HCT116 (cell line): Measurements from ENCODE around the gene YLPM1. TPM values are rescaled to one million over a fixed set of nuclear protein-coding genes. Genes with fewer than 3 reads are reported as not detected.

Source experiments
- ATAC-seq: fragments of 200-7000 bp; cut with Tn5 transposase; 2 replicates; pipeline ENCODE4 v1.9.1; 2020; ENCODE audit warnings: mild to moderate bottlenecking, moderate library complexity
- BruUV-seq: library from RNA; stranded (reverse); fragments of 400-500 nt; replicated peaks from 2 replicates; lab custom pipeline; 2021; lab: Mats Ljungman, UMichigan
- CTCF ChIA-PET: fragments of 300-600 bp; sonication (Branson Sonifier 250); formaldehyde crosslinking; loops from one replicate; lab custom pipeline; 2021; ENCODE audit warnings: antibody characterized with exemption; lab: Charles Lee
- POLR2A ChIA-PET: fragments of 300-600, 350-600 bp; sonication (Branson Sonifier 250); formaldehyde crosslinking; loops from one replicate; lab custom pipeline; 2021; ENCODE audit warnings: antibody characterized with exemption; lab: Charles Lee
- RAD21 ChIA-PET, 2 experiments: fragments of 300-600 bp; sonication (Branson Sonifier 250); formaldehyde crosslinking; loops; one replicate each; lab custom pipeline; 2023; ENCODE audit warnings: low total read pairs in 2 of 2; ENCODE audit not compliant: uncharacterized antibody in 2 of 2, unreplicated experiment in 2 of 2, low non-redundant PET in 1 of 2; lab: Charles Lee
- DNase-seq: peaks from one replicate; pipeline ENCODE4 v3.0.0-alpha.2; 2010; ENCODE audit warnings: low read depth, low spot score
- H2AFZ ChIP-seq: fragments of 200-600 bp; shearing (Covaris generic), sonication (generic); 2 replicates; pipeline ENCODE4 v1.6.1; 2017; ENCODE audit warnings: low read depth, mixed run types, mixed read lengths, antibody characterized with exemption, low read length; ENCODE audit not compliant: poor library complexity, severe bottlenecking
- H3K27ac ChIP-seq: 2 replicates; pipeline ENCODE4 v1.5.1; 2012; ENCODE audit warnings: low read depth, low read length
- H3K27me3 ChIP-seq: fragments of 200-600 bp; sonication (generic); 2 replicates; pipeline ENCODE4 v1.6.1; 2016; ENCODE audit warnings: mixed run types, low read length, mixed read lengths; ENCODE audit not compliant: insufficient read depth
- H3K36me3 ChIP-seq, 2 experiments: fragments of 200-500 bp in 1 of 2; fragments of 200-600 bp in 1 of 2; sonication (Bioruptor generic) in 1 of 2; sonication (generic) in 1 of 2; 2 replicates each; pipeline versions ENCODE4 v1.5.1 to v1.6.1; 2014 to 2016; ENCODE audit warnings: low read length in 2 of 2, inconsistent platforms in 1 of 2, mixed read lengths in 1 of 2, mixed run types in 1 of 2; ENCODE audit not compliant: insufficient read depth in 2 of 2, control insufficient read depth in 1 of 2
- H3K4me1 ChIP-seq, 2 experiments: fragments of 200-600 bp in 1 of 2; sonication (generic) in 1 of 2; 2 replicates each; pipeline versions ENCODE4 v1.5.1 to v1.6.1; 2012 to 2017; ENCODE audit warnings: low read length in 2 of 2, inconsistent platforms in 1 of 2, mild to moderate bottlenecking in 1 of 2, mixed read lengths in 1 of 2, mixed run types in 1 of 2, moderate library complexity in 1 of 2; ENCODE audit not compliant: insufficient read depth in 2 of 2, control insufficient read depth in 1 of 2
- H3K4me2 ChIP-seq: fragments of 200-600 bp; sonication (generic); 2 replicates; pipeline ENCODE4 v1.6.1; 2017; ENCODE audit warnings: mixed run types, low read length, mixed read lengths
- H3K4me3 ChIP-seq, 2 experiments: fragments of 200-600 bp in 1 of 2; sonication (generic) in 1 of 2; replicated peaks in 1 of 2; 2 replicates each; pipeline ENCODE4 v1.5.1; 2011 to 2016; ENCODE audit warnings: low read length in 2 of 2, control low read depth in 1 of 2, low read depth in 1 of 2, mild to moderate bottlenecking in 1 of 2, mixed read lengths in 1 of 2, mixed run types in 1 of 2
- H3K79me2 ChIP-seq: fragments of 200-600 bp; sonication (generic); 2 replicates; pipeline ENCODE4 v1.6.1; 2017; ENCODE audit warnings: mild to moderate bottlenecking, mixed run types, low read length, moderate library complexity, mixed read lengths; ENCODE audit not compliant: insufficient read depth
- H3K9ac ChIP-seq: fragments of 200-600 bp; sonication (generic); 2 replicates; pipeline ENCODE4 v1.6.1; 2016; ENCODE audit warnings: low read length, mixed read lengths
- H3K9me2 ChIP-seq: fragments of 200-600 bp; sonication (generic), shearing (Covaris generic); 2 replicates; pipeline ENCODE4 v1.6.1; 2017; ENCODE audit warnings: mixed run types, mild to moderate bottlenecking, moderate library complexity; ENCODE audit not compliant: insufficient read depth
- H3K9me3 ChIP-seq, 2 experiments: fragments of 200-500 bp in 1 of 2; fragments of 200-600 bp in 1 of 2; sonication (Bioruptor generic) in 1 of 2; sonication (generic) in 1 of 2; 2 replicates each; pipeline ENCODE4 v1.6.1; 2014 to 2017; ENCODE audit warnings: low read length in 2 of 2, mixed read lengths in 2 of 2, inconsistent platforms in 1 of 2, low read depth in 1 of 2, mild to moderate bottlenecking in 1 of 2, mixed run types in 1 of 2, moderate library complexity in 1 of 2; ENCODE audit not compliant: control insufficient read depth in 1 of 2, insufficient read depth in 1 of 2
- H4K20me1 ChIP-seq: fragments of 200-600 bp; sonication (generic), shearing (Covaris generic); 2 replicates; pipeline ENCODE4 v1.6.1; 2017; ENCODE audit warnings: mixed run types, mild to moderate bottlenecking, moderate library complexity; ENCODE audit not compliant: insufficient read depth
- CBX3 ChIP-seq: IDR thresholded peaks from 2 replicates; pipeline ENCODE4 v1.6.1; 2012; ENCODE audit warnings: low read depth
- CEBPB ChIP-seq: IDR thresholded peaks from 2 replicates; pipeline ENCODE4 v1.6.1; 2012; ENCODE audit warnings: low read depth
- EGR1 ChIP-seq: IDR thresholded peaks from 2 replicates; pipeline ENCODE4 v1.6.1; 2012; ENCODE audit warnings: low read depth
- ELF1 ChIP-seq: IDR thresholded peaks from 2 replicates; pipeline ENCODE4 v1.6.1; 2012; ENCODE audit warnings: low read depth, borderline replicate concordance
- EZH2 ChIP-seq: fragments of 200-600 bp; sonication (generic); IDR thresholded peaks from 2 replicates; pipeline ENCODE4 v1.6.1; 2017; ENCODE audit warnings: antibody characterized with exemption, mixed run types
- EZH2phosphoT487 ChIP-seq: fragments of 200-600 bp; IDR thresholded peaks from 2 replicates; pipeline ENCODE4 v1.6.1; 2018; ENCODE audit warnings: antibody characterized with exemption, borderline replicate concordance
- FOSL1 ChIP-seq: IDR thresholded peaks from 2 replicates; pipeline ENCODE4 v1.6.1; 2012; ENCODE audit warnings: low read depth
- JUND ChIP-seq: IDR thresholded peaks from 2 replicates; pipeline ENCODE4 v1.6.1; 2012
- POLR2AphosphoS5 ChIP-seq: IDR thresholded peaks from 2 replicates; pipeline ENCODE4 v1.6.1; 2011; ENCODE audit warnings: mild to moderate bottlenecking, low read depth, low read length, moderate library complexity
- RAD21 ChIP-seq: IDR thresholded peaks from 2 replicates; pipeline ENCODE4 v1.6.1; 2012; ENCODE audit warnings: low read depth, mild to moderate bottlenecking
- SP1 ChIP-seq: IDR thresholded peaks from 2 replicates; pipeline ENCODE4 v1.6.1; 2012; ENCODE audit warnings: low read depth
- TCF7L2 ChIP-seq: IDR thresholded peaks from 2 replicates; pipeline ENCODE4 v1.7.0; 2011; ENCODE audit warnings: borderline replicate concordance, inconsistent platforms; ENCODE audit not compliant: insufficient read depth, insufficient read length; ENCODE audit errors: extremely low read depth
- YY1 ChIP-seq: IDR thresholded peaks from 2 replicates; pipeline ENCODE4 v1.6.1; 2011; ENCODE audit warnings: low read length, low read depth, moderate library complexity, mild to moderate bottlenecking; ENCODE audit not compliant: insufficient replicate concordance; ENCODE audit errors: extremely low read depth
- ZNF274 ChIP-seq: fragments of 200-500 bp; sonication (Bioruptor generic); IDR thresholded peaks from 2 replicates; pipeline ENCODE4 v1.6.1; 2014; ENCODE audit warnings: mild to moderate bottlenecking, low read depth, low read length, inconsistent platforms
- intact Hi-C: fragments of 100-400 bp; cut with micrococcal nuclease; formaldehyde crosslinking; loops from 2 replicates; pipeline ENCODE4 v1.10.0; 2022
- total RNA-seq: library from RNA; stranded (reverse); gene quantifications from one replicate; pipeline ENCODE4 v1.2.1, GENCODE V29; 2021; ENCODE audit not compliant: unreplicated experiment
- TF ChIP-seq, protein P1 (sequence below): IDR thresholded peaks from 2 replicates; pipeline ENCODE4 v1.6.1; 2012
- TF ChIP-seq, protein P2 (sequence below): IDR thresholded peaks from 2 replicates; pipeline ENCODE4 v1.6.1; 2012
- TF ChIP-seq, protein P3 (sequence below), 3 experiments: fragments of 200-600 bp in 1 of 3; sonication (generic) in 1 of 3; IDR thresholded peaks in 2 of 3; conservative IDR thresholded peaks in 1 of 3; 2 replicates each; pipeline ENCODE4 v1.5.1; 2012 to 2017; ENCODE audit warnings: low read depth in 2 of 3, low read length in 2 of 3, antibody characterized with exemption in 1 of 3, borderline replicate concordance in 1 of 3, control low read depth in 1 of 3, mild to moderate bottlenecking in 1 of 3, mixed read lengths in 1 of 3, mixed run types in 1 of 3, moderate library complexity in 1 of 3; ENCODE audit not compliant: insufficient read depth in 1 of 3
- TF ChIP-seq, protein P4 (sequence below): IDR thresholded peaks from 2 replicates; pipeline ENCODE4 v1.6.1; 2011; ENCODE audit warnings: mild to moderate bottlenecking, low read length, moderate library complexity; ENCODE audit not compliant: insufficient replicate concordance; ENCODE audit errors: extremely low read depth

Gene YLPM1
- total RNA-seq, 1 experiment from 2014 or later = 55.1 TPM

DNA sequence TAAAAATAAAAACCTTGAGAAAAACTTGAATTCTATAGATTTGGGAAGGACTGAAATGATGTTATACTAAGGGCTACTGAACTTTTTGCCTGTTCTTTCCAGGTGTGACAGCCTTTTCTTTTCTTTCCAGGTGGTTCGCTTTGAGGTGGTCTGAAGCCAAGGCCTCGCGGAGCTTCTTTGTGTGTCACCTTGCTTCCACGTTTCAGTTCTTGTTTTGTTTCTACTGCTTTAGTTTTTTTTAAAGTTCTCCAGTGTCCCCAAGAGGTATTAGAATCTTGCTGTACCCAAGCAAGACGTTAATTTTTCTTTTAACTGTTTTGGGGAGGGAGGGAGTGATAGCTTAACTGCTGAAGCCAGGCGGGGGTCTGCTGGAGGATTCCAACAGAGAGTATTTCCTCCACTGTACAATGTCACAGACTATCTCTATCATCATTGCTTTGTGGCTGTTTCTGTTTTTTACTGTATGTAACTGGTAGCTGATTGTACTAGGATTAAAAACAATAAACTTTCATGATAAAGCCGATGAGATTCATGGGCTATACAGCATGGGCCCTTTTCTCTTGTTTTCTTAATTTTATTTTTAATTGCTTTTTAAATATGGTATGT, 72.6 kb downstream of the YLPM1 start:
- no peak for DNase-seq
- Histone ChIP-seq H3K9ac (no peak overlapping the region), H3K9me3 (no peaks in the 10 kb centered on the region), H3K4me1 (no peaks in the 10 kb centered on the region), H3K27ac (no peak overlapping the region), H3K27me3 (no peaks in the 10 kb centered on the region), H4K20me1 (no peaks in the 10 kb centered on the region), H2AFZ (no peak overlapping the region), H3K79me2 (no peaks in the 10 kb centered on the region), H3K4me2 (no peak overlapping the region), H3K36me3 (peaks cover 3 to 8% of the 10 kb centered on the region in 2 experiments; a peak in 3 of 4 replicates), H3K4me3 (no peak overlapping the region), H3K9me2 (no peaks in the 10 kb centered on the region)
- no TSS peak for BruUV-seq
- ChIA-PET CTCF (interaction anchor here (1.0 kb wide), 1 partner anchor 31 kb away, joined by 3 read pairs; no protein-coding TSS in a partner anchor), RAD21 (no interaction called here), POLR2A (no interaction called here)
- ATAC-seq = no peak
- intact Hi-C loops = no loop called here
- TF ChIP-seq, protein P1, sequence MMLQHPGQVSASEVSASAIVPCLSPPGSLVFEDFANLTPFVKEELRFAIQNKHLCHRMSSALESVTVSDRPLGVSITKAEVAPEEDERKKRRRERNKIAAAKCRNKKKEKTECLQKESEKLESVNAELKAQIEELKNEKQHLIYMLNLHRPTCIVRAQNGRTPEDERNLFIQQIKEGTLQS = no peak
- TF ChIP-seq SP1 (no peak), ZNF274 (no peak), TCF7L2 (no peak), RAD21 (no peak), JUND (no peak), ELF1 (no peak), EGR1 (no peak), CEBPB (no peak), FOSL1 (no peak), POLR2AphosphoS5 (no peak), CBX3 (no peak), EZH2 (no peak), YY1 (no peak), EZH2phosphoT487 (no peak)
- TF ChIP-seq, protein P2, sequence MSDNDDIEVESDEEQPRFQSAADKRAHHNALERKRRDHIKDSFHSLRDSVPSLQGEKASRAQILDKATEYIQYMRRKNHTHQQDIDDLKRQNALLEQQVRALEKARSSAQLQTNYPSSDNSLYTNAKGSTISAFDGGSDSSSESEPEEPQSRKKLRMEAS = no peak
- TF ChIP-seq, protein P3, sequence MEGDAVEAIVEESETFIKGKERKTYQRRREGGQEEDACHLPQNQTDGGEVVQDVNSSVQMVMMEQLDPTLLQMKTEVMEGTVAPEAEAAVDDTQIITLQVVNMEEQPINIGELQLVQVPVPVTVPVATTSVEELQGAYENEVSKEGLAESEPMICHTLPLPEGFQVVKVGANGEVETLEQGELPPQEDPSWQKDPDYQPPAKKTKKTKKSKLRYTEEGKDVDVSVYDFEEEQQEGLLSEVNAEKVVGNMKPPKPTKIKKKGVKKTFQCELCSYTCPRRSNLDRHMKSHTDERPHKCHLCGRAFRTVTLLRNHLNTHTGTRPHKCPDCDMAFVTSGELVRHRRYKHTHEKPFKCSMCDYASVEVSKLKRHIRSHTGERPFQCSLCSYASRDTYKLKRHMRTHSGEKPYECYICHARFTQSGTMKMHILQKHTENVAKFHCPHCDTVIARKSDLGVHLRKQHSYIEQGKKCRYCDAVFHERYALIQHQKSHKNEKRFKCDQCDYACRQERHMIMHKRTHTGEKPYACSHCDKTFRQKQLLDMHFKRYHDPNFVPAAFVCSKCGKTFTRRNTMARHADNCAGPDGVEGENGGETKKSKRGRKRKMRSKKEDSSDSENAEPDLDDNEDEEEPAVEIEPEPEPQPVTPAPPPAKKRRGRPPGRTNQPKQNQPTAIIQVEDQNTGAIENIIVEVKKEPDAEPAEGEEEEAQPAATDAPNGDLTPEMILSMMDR (IDR thresholded peaks at IDR 0.05 in 2 of 3, conservative IDR thresholded peaks at IDR 0.05 in 1 of 3; ENCODE audit: borderline replicate concordance in 1 of 3, insufficient read depth in 1 of 3, low read depth in 2 of 3, low read length in 2 of 3) = no peak
- TF ChIP-seq, protein P4, sequence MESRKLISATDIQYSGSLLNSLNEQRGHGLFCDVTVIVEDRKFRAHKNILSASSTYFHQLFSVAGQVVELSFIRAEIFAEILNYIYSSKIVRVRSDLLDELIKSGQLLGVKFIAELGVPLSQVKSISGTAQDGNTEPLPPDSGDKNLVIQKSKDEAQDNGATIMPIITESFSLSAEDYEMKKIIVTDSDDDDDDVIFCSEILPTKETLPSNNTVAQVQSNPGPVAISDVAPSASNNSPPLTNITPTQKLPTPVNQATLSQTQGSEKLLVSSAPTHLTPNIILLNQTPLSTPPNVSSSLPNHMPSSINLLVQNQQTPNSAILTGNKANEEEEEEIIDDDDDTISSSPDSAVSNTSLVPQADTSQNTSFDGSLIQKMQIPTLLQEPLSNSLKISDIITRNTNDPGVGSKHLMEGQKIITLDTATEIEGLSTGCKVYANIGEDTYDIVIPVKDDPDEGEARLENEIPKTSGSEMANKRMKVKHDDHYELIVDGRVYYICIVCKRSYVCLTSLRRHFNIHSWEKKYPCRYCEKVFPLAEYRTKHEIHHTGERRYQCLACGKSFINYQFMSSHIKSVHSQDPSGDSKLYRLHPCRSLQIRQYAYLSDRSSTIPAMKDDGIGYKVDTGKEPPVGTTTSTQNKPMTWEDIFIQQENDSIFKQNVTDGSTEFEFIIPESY = no peak
- TF ChIP-seq, all 23 proteins: peak for 0
